Stimulated activated CD8-positive, alpha-beta memory T cell treated with anti-CD3 and anti-CD28 coated beads, Interleukin-4, amount 100 ng/mL, for 1 hour (primary cell): ENCODE data around the gene TMEM147.

Experiments used
- DNase-seq, 2 donors: peaks; one replicate each; pipeline ENCODE4 v3.0.0-alpha.2; 2020; ENCODE audit warnings: low read depth in 2 of 2, low spot score in 1 of 2

The TMEM147 gene, protein sequence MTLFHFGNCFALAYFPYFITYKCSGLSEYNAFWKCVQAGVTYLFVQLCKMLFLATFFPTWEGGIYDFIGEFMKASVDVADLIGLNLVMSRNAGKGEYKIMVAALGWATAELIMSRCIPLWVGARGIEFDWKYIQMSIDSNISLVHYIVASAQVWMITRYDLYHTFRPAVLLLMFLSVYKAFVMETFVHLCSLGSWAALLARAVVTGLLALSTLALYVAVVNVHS

DNA sequence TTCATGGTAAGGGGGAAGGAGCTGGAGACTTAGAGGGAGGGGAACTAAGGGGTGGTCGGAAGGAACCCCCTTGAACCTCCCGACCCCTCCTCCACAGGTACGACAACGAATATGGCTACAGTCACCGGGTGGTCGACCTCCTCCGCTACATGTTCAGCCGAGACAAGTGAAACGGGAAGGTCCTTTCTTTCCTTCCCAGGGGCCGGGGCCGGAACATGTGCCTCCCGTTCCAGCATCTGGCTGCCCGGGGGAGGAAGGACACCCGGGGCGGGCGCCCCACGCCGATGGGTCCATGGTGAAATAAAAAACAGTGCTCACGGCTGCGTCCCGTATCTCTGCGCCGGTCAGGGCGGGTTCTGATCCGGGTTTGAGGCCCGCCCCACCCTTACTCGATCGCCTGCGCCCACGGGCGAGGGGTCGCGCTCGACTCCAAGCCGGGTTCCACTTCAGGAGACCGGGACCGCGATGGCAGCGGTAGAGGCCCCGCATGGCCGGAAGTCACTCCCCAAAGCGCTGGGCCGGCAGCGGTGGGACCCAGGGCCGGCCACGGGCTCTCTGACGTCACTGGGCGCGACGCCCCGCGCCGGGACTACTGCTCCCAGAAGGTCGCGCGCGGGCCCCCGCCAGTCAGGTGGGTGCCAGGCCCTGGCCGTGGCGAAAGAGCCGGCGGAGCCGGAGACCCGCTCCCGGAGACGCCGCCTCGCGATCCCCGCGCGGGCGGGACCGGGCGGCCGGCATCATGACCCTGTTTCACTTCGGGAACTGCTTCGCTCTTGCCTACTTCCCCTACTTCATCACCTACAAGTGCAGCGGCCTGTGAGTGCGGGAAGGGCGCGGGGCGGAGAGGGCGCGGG, at the start of gene TMEM147:
Gene TMEM147, plus strand, starts transcription at position 626 of the 854 bp plus-strand sequence. Its CDS starts 114 bp downstream, at position 740.
- DNase-seq, result peak; percentile 55 to 64

DNA sequence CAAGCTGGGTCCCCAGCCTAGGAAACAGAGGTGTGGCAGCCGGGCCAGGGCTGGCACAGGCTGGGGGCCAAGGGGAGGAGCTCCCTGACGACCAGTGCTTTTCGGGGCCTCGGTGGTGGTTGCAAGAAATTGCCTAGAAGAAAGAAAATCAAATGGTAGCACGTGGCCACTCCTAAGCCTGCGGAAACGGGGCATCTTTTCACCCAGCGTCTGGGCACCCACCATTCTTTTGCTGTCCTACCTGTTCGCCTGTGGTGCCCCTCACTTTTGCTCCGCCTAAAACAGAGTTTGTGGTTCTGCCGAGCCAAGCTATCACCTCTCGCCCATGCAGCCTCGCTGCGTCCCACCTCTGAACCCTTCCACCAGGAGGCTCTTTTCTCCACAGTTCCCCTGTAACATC, 48.0 kb upstream of the TMEM147 start:
- DNase-seq, result no peak

DNA sequence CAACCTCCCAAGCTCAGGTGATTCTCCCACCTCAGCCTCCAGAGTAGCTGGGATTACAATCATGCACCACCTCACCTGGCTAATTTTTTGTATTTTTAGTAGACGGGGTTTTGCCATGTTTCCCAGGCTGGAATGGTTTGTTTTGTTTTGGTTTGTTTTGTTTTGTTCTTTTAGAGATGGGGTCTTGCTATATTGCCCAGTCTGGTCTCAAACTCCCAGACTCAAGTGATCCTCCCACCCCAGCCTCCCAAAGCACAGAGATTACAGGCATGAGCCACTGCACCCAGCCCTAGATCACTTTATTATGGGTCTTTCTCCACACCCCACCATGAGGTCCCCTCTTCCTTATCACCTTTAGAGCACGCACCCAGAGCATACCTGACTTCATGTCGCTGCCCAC, 47.2 kb upstream of the TMEM147 start:
- DNase-seq, result no peak

GRCh38 chr19:35498984-35499527, 46.4 kb upstream of the TMEM147 start:
- DNase-seq, result no peak

DNA sequence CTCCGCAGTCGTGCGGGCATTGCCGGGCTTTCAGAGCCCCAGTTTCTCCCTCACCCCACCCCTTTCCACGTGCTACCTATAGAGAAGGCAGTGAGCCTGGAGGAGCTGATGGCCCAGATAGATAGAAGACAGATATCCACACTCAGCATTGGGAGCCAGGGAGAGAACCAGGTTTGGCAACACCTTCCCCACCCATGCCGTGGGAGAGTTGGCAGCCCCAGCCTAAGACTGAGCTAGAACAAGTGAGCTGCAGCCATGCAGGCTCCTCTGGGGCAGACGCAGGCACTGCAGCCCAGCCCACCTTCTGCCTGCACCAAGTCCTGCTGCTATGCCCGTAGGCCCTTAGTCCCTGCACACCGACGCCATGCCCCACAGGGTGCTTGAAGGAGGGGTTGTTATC, 44.8 kb upstream of the TMEM147 start:
- DNase-seq, result no peak

DNA sequence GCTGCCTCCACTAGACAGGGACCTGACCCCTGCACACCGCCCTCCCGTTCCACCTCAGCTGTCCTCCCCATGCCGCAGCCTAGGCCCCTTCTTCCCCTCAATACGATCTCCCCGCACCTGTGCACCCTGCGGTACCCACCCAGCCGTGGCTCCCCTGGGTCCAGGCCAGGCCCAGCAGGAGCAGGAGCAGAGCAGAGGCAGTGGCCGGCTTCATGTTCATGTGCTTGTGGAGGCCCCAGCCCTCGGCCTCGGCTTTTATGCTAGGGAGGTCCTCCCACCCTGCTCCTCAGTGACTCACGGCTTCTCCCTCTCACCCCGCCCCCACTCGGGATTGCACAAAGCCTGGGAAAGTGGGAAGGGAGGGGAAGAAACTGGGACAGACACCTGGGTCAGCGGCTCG, 43.7 kb upstream of the TMEM147 start:
- DNase-seq, result no peak

DNA sequence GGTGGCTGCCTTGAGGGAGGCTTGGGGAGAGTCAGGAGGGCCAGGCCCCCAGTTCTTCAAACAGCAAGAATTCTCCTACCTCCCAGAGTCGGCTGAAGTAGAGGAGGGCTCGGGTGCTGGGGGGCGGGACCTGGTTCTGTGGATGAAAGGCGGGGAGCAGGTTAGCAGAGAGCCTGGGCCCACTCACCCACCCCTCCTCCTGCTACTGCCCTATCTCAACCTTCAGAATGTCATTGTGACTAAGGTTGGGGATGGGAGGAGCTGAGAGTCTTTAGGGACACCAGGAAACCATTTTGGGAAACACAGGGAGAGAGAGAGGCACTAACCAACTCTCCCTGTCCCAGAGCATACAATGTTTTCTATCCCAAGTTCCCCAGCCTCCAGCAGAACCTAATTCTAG, 42.7 kb upstream of the TMEM147 start:
- DNase-seq, result no peak

DNA sequence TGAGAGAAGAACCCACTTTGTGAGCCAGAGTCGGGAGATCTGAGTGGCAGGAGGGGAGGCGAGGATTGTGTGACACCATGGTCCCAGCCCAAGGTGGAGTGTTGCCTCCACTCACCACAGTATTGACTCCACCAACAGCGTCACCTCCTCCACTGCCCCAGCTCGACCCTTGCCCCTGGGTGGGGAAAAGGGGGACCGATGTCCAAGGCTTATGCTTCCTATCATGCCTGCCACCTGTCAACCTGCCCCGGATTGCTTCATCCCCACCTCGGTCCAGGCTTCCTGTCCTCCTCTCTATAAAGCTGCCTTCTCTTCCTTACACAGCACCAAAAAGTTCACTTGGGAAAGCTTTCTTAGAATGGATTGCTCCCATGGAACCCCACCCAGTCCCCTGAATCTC, 39.4 kb upstream of the TMEM147 start:
- no peak for DNase-seq

- no peak for DNase-seq
Measured at GRCh38 chr19:35507561-35507960, 37.9 kb upstream of the TMEM147 start.

DNA sequence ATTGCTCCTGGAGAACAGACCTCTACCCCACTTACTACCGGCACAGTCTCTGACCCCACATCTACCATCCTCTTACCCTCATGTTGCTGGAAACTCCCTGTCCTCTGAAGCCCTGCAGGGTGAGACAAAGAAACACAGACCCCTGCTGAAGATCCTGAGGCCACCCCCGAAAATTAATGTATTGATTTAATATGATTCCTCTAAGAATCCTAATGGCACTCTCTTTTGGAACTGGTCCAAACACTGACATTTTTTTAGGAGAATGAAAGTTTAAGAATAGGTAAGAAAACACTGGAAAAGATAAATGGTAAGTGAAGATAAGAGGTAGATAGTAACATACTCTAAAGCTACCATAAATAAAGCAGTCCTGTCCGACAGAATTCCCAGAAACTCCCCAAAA, 37.3 kb upstream of the TMEM147 start:
- no peak for DNase-seq

DNA sequence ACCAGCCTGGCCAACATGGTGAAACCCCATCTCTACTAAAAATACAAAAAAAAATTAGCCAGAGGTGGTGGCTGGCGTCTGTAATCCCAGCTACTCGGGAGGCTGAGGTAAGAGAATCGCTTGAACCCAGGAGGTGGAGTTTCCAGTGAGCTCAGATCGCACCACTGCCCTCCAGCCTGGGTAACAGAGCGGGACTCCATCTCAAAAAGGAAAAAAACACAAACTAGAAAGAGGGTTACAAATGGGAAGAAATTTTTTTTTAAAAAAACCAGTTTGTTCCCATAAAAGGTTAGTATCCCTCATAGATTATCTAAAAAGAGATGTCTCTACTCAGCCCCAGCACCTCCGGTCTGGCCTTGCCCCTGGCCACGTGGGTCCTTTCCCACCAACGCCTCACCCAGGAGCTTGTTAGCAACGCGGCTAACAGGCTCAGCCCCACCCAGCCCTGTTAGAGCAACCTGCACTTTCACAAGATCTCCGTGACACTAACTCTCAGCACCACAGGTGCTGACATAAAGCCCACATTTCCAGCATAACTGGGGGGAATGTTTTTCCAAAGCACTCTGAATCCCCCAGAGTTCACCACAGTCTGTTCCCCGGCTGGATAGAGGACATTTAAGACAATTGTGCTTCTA, 36.3 kb upstream of the TMEM147 start:
- peak in 1 of 2 donors; percentile 8 for DNase-seq

GRCh38 chr19:35509861-35510625, 35.4 kb upstream of the TMEM147 start:
- DNase-seq, result peak; percentile 43 to 58

DNA sequence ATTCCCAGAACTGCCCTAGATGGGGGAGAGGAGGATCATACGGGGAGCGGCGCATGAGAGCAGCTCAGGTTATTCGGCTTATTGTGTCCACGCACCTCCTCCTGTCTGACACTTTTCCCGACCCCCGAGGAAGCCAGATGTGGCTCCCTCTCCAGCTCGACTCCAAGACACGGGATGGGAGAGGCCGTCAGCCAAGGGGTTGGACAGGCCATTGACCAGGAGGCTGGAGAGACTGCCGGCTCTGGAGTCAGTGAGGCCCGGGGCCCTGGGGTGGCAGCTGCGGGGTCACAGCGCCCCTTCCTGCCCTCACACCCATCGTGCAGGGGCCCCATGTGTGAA, 34.8 kb upstream of the TMEM147 start:
- DNase-seq, result no peak

GRCh38 chr19:35511337-35511736, 34.1 kb upstream of the TMEM147 start:
- DNase-seq, result no peak

DNA sequence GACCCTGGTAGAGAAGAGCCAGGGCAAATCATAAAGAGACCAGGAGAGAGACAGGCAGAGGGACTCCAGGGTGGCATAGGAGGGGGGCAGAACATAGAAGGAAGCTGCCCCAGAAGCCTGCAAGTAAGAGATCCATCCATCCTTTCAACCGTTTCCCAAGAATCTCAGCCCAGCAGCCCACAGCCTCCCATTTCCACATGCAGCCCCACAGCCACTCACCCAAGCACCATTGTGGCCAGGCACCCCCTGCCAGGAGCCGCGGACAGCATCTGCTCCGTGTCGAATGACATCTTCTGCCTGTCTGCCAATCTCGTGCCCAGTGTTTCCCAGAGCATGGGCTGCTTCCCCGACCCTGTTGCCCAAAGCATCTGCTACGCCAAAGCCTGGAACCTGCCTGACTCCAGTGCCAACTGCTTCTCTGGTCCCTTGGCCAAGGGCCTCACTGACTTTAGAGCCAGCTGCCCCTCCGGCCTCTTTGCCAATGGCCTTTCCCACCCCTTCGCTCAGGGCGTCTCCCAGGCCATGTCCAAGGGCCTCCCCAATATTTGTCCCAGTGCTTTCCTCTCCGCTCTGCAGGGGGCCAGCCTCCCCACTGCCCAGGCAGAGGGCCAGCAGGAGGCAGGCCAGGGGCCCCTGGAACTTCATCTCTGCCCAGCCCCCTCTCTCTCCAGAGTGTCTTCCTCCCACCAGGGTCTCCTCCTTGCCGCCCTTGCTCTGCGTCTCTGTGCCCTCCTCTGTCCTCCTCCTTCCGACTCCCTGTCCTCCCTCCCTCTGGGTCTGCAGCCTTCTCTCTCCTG, 32.4 kb upstream of the TMEM147 start:
- no peak for DNase-seq

DNA sequence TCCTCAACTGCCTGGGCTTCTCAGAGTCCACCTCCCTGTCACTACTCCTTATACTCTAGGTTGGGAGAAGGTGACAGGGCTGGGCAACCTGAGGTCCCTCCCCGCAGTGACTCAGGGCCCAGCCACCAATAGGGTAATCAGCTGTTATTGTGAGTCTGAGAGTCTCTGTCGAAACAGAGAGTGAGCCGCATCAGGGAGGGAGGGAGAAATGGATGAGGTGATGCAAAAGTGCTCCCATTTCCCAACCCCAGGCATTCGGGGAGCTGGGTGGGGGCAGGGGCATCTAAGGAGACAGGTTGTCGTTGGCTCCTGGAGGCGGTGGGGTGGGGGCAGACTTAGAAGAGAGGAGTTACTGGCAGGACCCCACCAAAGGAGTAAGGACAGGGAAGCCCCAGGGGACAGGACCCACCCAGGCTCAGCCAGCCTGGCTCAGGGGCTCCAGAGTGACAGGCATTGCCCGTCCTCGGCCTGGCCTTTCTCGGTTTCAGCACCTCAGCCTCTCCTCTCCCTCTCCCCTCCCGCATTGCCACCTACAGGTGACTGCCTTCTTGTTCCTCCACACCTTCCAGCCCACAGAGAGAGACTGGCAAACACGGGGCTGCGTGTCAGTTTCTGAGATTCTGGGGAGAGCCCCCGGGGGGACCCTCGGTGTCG, 31.7 kb upstream of the TMEM147 start, which contains the start of gene DMKN:
Gene DMKN, minus strand, starts transcription at position 22 of the 654 bp plus-strand sequence. CDS start 174 bp downstream, outside the sequence.
- DNase-seq, result no peak

DNA sequence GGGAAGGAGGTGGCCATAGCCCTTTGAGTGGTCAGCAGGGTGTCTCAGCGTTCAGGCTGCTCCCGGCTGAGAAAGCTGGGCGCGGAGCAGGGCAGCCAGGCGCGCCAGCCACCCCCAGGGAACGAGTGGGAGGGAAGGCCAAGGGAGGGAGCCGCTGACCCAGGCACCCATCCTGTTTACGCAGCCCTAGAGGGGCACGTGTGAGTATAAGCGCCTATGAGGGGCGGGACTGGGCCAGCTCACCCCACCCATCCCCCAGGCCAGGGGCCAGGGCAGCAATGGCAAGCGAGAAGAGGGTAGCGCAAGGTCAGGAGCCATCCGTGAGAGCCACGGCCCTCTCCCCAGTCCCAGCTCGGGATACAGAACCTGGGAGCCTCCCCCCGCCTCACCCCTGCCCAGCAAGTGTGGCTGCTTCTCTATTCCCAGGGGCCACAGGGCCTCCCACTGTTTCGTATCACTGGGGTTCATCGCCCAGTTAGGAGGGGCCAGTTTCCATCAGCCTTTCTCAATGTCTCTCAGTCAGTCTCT, 31.1 kb upstream of the TMEM147 start:
- no peak for DNase-seq

DNA sequence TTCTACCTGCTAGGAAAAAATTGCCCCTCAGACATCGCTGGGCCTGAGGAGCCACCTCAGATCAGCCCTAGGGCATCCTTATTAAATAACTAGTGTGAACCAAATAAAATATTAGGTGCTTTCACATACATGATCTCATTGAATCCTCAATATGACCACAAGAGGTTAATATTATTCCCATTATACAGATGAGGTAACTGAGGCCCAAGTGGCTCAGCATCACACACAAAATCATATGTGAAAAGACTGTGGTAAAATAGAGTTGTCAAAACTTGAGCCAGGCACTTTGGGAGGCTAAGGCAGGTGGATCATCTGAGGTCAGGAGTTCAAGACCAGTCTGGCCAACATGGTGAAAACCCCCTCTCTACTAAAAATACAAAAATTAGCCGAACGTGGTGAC, 29.1 kb upstream of the TMEM147 start:
- DNase-seq, result no peak

- DNase-seq, result no peak
Measured at GRCh38 chr19:35517342-35517741, 28.1 kb upstream of the TMEM147 start.

- DNase-seq, result no peak
Measured at GRCh38 chr19:35518313-35518712, 27.1 kb upstream of the TMEM147 start.
